Hepatocyte (in vitro differentiated cells): Measurements from ENCODE around the gene HPSE2.
"Not testable (repeated sequence)": the region's sequence is repeated elsewhere in the genome, so short reads cannot be mapped to it uniquely, and the experiment has no call there.

Experiments used
- CTCF ChIP-seq: fragments of 200-600 bp; sonication (generic); IDR thresholded peaks from 2 replicates; pipeline ENCODE4 v1.5.1; 2016; ENCODE audit warnings: antibody characterized with exemption, mild to moderate bottlenecking; ENCODE audit not compliant: poor library complexity
- EZH2 ChIP-seq: fragments of 200-600 bp; sonication (generic); IDR thresholded peaks from 2 replicates; pipeline ENCODE4 v1.6.1; 2016; ENCODE audit warnings: antibody characterized with exemption, mild to moderate bottlenecking, borderline replicate concordance

GRCh38 chr10:98502535-98502934 lies 733.1 kb downstream of the HPSE2 start:
- TF ChIP-seq CTCF, EZH2: not testable (repeated sequence)
